ENCODE results near the gene NDP. TPM values are rescaled to one million over a fixed set of nuclear protein-coding genes. Genes with fewer than 3 reads are reported as not detected.

Gene NDP
- 1.3 TPM for polyA plus RNA-seq (2012; ENCODE audit: insufficient read depth, insufficient read length, low read depth)

- Histone ChIP-seq H3K4me1 (no peaks in the 10 kb centered on the region), H3K27me3 (no peaks in the 10 kb centered on the region), H3K9me3 (no peaks in the 10 kb centered on the region), H3K4me3 (ENCODE audit: low read depth, low read length) (peak within 1 kb of the TSS; percentile 65), H3K36me3 (no peaks in the 10 kb centered on the region)
- DNase-seq: peak; percentile 34
- no peak for TF ChIP-seq CTCF (IDR thresholded peaks at IDR 0.05; ENCODE audit: low read depth, low read length)
These were observed at the start of gene NDP for GRCh38 chrX:43973249-43974099. Gene NDP, minus strand, starts transcription at chrX:43973390. Its CDS starts 14,745 bp downstream, at chrX:43958645.

GRCh38 chrX:44022964-44023363 lies 49.8 kb upstream of the NDP start:
- no peak for TF ChIP-seq CTCF (IDR thresholded peaks at IDR 0.05; ENCODE audit: low read depth, low read length)
- DNase-seq: peak; percentile 10

GRCh38 chrX:44020693-44021092 lies 47.5 kb upstream of the NDP start:
- H3K4me1 ChIP-seq: no peaks in the 10 kb centered on the region
- TF ChIP-seq CTCF (IDR thresholded peaks at IDR 0.05; ENCODE audit: low read depth, low read length): no peak
- H3K36me3 ChIP-seq: no peaks in the 10 kb centered on the region
- DNase-seq: no peak
- no peaks in the 10 kb centered on the region for H3K27me3 ChIP-seq
- H3K9me3 ChIP-seq: no peaks in the 10 kb centered on the region
- H3K4me3 ChIP-seq (ENCODE audit: low read depth, low read length): no peak overlapping the region

More at GRCh38 chrX:44022964-44023363, 49.8 kb upstream of the NDP start:
- Histone ChIP-seq H3K4me1 (no peaks in the 10 kb centered on the region), H3K27me3 (no peaks in the 10 kb centered on the region), H3K36me3 (no peaks in the 10 kb centered on the region), H3K4me3 (ENCODE audit: low read depth, low read length) (no peak overlapping the region), H3K9me3 (no peaks in the 10 kb centered on the region)

- DNase-seq: no peak
- H3K4me1 ChIP-seq: no peaks in the 10 kb centered on the region
- no peaks in the 10 kb centered on the region for H3K36me3 ChIP-seq
- H3K27me3 ChIP-seq: no peaks in the 10 kb centered on the region
- no peak overlapping the region for H3K4me3 ChIP-seq (ENCODE audit: low read depth, low read length)
- no peaks in the 10 kb centered on the region for H3K9me3 ChIP-seq
- TF ChIP-seq CTCF (IDR thresholded peaks at IDR 0.05; ENCODE audit: low read depth, low read length): no peak
These were observed 46.7 kb upstream of the NDP start for GRCh38 chrX:44019911-44020310.

- no peak for TF ChIP-seq CTCF (IDR thresholded peaks at IDR 0.05; ENCODE audit: low read depth, low read length)
- H3K36me3 ChIP-seq: no peaks in the 10 kb centered on the region
- H3K9me3 ChIP-seq: no peaks in the 10 kb centered on the region
- no peaks in the 10 kb centered on the region for H3K4me1 ChIP-seq
- H3K27me3 ChIP-seq: no peaks in the 10 kb centered on the region
- no peak overlapping the region for H3K4me3 ChIP-seq (ENCODE audit: low read depth, low read length)
- DNase-seq: no peak
These were observed 44.5 kb upstream of the NDP start for GRCh38 chrX:44017676-44018075.

- no peaks in the 10 kb centered on the region for H3K4me1 ChIP-seq
- no peak overlapping the region for H3K4me3 ChIP-seq (ENCODE audit: low read depth, low read length)
- no peak for TF ChIP-seq CTCF (IDR thresholded peaks at IDR 0.05; ENCODE audit: low read depth, low read length)
- H3K27me3 ChIP-seq: no peaks in the 10 kb centered on the region
- DNase-seq: no peak
- no peaks in the 10 kb centered on the region for H3K36me3 ChIP-seq
- no peaks in the 10 kb centered on the region for H3K9me3 ChIP-seq
These were observed 43.7 kb upstream of the NDP start for GRCh38 chrX:44016906-44017305.

All from BE2C (cell line).